ENCODE measurements around the gene MTHFD2L. TPM values are rescaled to one million over a fixed set of nuclear protein-coding genes. Genes with fewer than 3 reads are reported as not detected.

Gene MTHFD2L
- total RNA-seq, 1 experiment from 2014 or later: 11.6 TPM

- H3K27ac ChIP-seq (ENCODE audit: insufficient read length, low read depth, low read length): no peak overlapping the region
- Mint-ChIP-seq H3K4me1 (no peaks in the 10 kb centered on the region), H3K27ac (no peak overlapping the region), H3K4me3 (no peak overlapping the region), H3K9me3 (no peaks in the 10 kb centered on the region), H3K36me3 (ENCODE audit: insufficient read depth in 1 of 3, low read depth in 3 of 3) (no peaks in the 10 kb centered on the region), H3K27me3 (ENCODE audit: low read depth) (no peaks in the 10 kb centered on the region)
- H3K14ac ChIP-seq (ENCODE audit: insufficient read depth, low read length): no peak overlapping the region
- no peak overlapping the region for H4K5ac ChIP-seq (ENCODE audit: insufficient read length, low read depth, low read length)
- H2BK5ac ChIP-seq (ENCODE audit: insufficient read length, low read length): no peak overlapping the region
- no peak overlapping the region for H3K4me2 ChIP-seq (ENCODE audit: insufficient read depth, insufficient read length, low read length)
- H2BK120ac ChIP-seq (ENCODE audit: low read depth, low read length, poor library complexity, severe bottlenecking): no peak overlapping the region
- H2BK15ac ChIP-seq (ENCODE audit: low read depth, low read length): no peak overlapping the region
- TF ChIP-seq, protein P1, sequence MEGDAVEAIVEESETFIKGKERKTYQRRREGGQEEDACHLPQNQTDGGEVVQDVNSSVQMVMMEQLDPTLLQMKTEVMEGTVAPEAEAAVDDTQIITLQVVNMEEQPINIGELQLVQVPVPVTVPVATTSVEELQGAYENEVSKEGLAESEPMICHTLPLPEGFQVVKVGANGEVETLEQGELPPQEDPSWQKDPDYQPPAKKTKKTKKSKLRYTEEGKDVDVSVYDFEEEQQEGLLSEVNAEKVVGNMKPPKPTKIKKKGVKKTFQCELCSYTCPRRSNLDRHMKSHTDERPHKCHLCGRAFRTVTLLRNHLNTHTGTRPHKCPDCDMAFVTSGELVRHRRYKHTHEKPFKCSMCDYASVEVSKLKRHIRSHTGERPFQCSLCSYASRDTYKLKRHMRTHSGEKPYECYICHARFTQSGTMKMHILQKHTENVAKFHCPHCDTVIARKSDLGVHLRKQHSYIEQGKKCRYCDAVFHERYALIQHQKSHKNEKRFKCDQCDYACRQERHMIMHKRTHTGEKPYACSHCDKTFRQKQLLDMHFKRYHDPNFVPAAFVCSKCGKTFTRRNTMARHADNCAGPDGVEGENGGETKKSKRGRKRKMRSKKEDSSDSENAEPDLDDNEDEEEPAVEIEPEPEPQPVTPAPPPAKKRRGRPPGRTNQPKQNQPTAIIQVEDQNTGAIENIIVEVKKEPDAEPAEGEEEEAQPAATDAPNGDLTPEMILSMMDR (conservative IDR thresholded peaks at IDR 0.05): no peak
- H4K8ac ChIP-seq (replicated peaks; ENCODE audit: insufficient read length, low read depth, low read length): no peak overlapping the region
- H3K9ac ChIP-seq (ENCODE audit: extremely low read depth, insufficient read length, low read length): no peak overlapping the region
- no peak overlapping the region for H3T11ph ChIP-seq (ENCODE audit: low read length)
- no peaks in the 10 kb centered on the region for H3K27me3 ChIP-seq (ENCODE audit: insufficient read depth, low read length)
- H3K79me1 ChIP-seq (ENCODE audit: insufficient read depth, low read depth, low read length, poor library complexity, severe bottlenecking): no peaks in the 10 kb centered on the region
- no peak overlapping the region for H2AK5ac ChIP-seq (ENCODE audit: insufficient read length, low read length)
- H4K20me1 ChIP-seq (ENCODE audit: control insufficient read depth, insufficient read depth, insufficient read length): no peaks in the 10 kb centered on the region
- H3K23me2 ChIP-seq (ENCODE audit: insufficient read length, low read depth, low read length, poor library complexity, severe bottlenecking): no peaks in the 10 kb centered on the region
- H3K23ac ChIP-seq (ENCODE audit: insufficient read length, low read depth, low read length): no peak overlapping the region
- H2BK12ac ChIP-seq (ENCODE audit: insufficient read length, low read depth, low read length): no peak overlapping the region
- no peak for DNase-seq
- H3K56ac ChIP-seq (ENCODE audit: insufficient read length, low read depth, low read length): no peak overlapping the region
- WGBS (ENCODE audit: extremely low coverage, insufficient read length, low lambda C conversion rate): no CpG with 5 or more reads among the region's 4 CpGs
- H3K79me2 ChIP-seq (ENCODE audit: insufficient read depth, low read length): no peaks in the 10 kb centered on the region
- no peak overlapping the region for H3K4ac ChIP-seq (ENCODE audit: low read depth, low read length)
- no peaks in the 10 kb centered on the region for H3K9me3 ChIP-seq (ENCODE audit: control insufficient read depth, low read depth, low read length)
- no peak overlapping the region for H4K91ac ChIP-seq (ENCODE audit: insufficient read length, low read depth, low read length)
- no peak overlapping the region for H2BK20ac ChIP-seq (ENCODE audit: low read depth, low read length, poor library complexity, severe bottlenecking)
- no peaks in the 10 kb centered on the region for H3K4me1 ChIP-seq (ENCODE audit: insufficient read depth, low read length)
- no peak overlapping the region for H3K18ac ChIP-seq (ENCODE audit: insufficient read length, low read depth, low read length)
- H2AFZ ChIP-seq (ENCODE audit: low read length): no peak overlapping the region
These were observed 146.2 kb downstream of the MTHFD2L start for GRCh38 chr4:74304095-74304625.

Data from H9 (cell line).